A549 (cell line): ENCODE data around the gene CYFIP2. TPM values are rescaled to one million over a fixed set of nuclear protein-coding genes. Genes with fewer than 3 reads are reported as not detected.

ENCODE experiments used
- ATAC-seq, 2 experiments: fragments of 200-7000 bp in 1 of 2; fragments of >200 bp in 1 of 2; cut with Nextera tagmentation in 1 of 2; cut with Tn5 transposase in 1 of 2; 3 replicates each; pipeline versions ENCODE4 v1.8.0 to v1.9.1; 2018 to 2020; ENCODE audit warnings: mild to moderate bottlenecking in 1 of 2, moderate library complexity in 1 of 2
- CTCF ChIA-PET: fragments of 300-600 bp; sonication (Branson Sonifier 250); formaldehyde crosslinking; extraction: SDS; loops from one replicate; lab custom pipeline; 2021; ENCODE audit warnings: antibody characterized with exemption, inconsistent platforms; lab: Yijun Ruan, JAX
- POLR2A ChIA-PET: fragments of 350-600 bp; formaldehyde crosslinking; extraction: SDS; loops from one replicate; lab custom pipeline; 2021; ENCODE audit warnings: antibody characterized with exemption, inconsistent platforms; lab: Yijun Ruan, JAX
- DNase-seq, 2 experiments: peaks; one replicate each; pipeline versions ENCODE4 v3.0.0 to v3.0.0-alpha.2; 2011 to 2016; ENCODE audit warnings: low read depth in 1 of 2, low spot score in 1 of 2
- FAIRE-seq: peaks from 2 replicates; lab custom pipeline; 2011; peaks lifted over from hg19 to GRCh38; lab: Jason Lieb, UNC
- H3K27ac ChIP-seq, 2 experiments: fragments of >200 bp; sonication (Bioruptor Twin); formaldehyde crosslinking; 3 replicates each; pipeline ENCODE4 v1.5.1; 2016 to 2017
- H3K4me1 ChIP-seq: fragments of >200 bp; sonication (Bioruptor Twin); formaldehyde crosslinking; 3 replicates; pipeline ENCODE4 v1.6.1; 2016
- H3K4me2 ChIP-seq: fragments of >200 bp; sonication (Bioruptor Twin); formaldehyde crosslinking; 3 replicates; pipeline ENCODE4 v1.6.1; 2016
- H3K4me3 ChIP-seq: fragments of >200 bp; sonication (Bioruptor Twin); formaldehyde crosslinking; 3 replicates; pipeline ENCODE4 v1.5.1; 2016
- H3K9me3 ChIP-seq: fragments of >200 bp; sonication (Bioruptor Twin); formaldehyde crosslinking; 3 replicates; pipeline ENCODE4 v1.6.1; 2016
- CBX2 ChIP-seq: fragments of 200-600 bp; sonication (generic); IDR thresholded peaks from 2 replicates; pipeline ENCODE4 v1.6.1; 2016; ENCODE audit warnings: low read depth, mild to moderate bottlenecking, borderline replicate concordance
- CBX8 ChIP-seq: fragments of 200-600 bp; sonication (generic); IDR thresholded peaks from 2 replicates; pipeline ENCODE4 v1.6.1; 2016
- CEBPB ChIP-seq, 2 experiments: fragments of >200 bp in 1 of 2; sonication (Bioruptor Twin) in 1 of 2; formaldehyde crosslinking in 1 of 2; IDR thresholded peaks; 2 replicates each; pipeline ENCODE4 v1.6.1; 2012 to 2016
- CHD4 ChIP-seq: fragments of 200-600 bp; sonication (generic); IDR thresholded peaks from 2 replicates; pipeline ENCODE4 v1.6.1; 2016; ENCODE audit warnings: antibody characterized with exemption, mild to moderate bottlenecking, borderline replicate concordance
- EHF ChIP-seq: fragments of 250-450 bp; sonication (Bioruptor Pico); IDR thresholded peaks from 2 replicates; pipeline ENCODE4 v1.5.0; 2020; ENCODE audit warnings: mild to moderate bottlenecking
- ESRRA ChIP-seq: fragments of 150-350 bp; IDR thresholded peaks from 2 replicates; pipeline ENCODE4 v1.6.1; 2014; ENCODE audit warnings: mild to moderate bottlenecking, low read length, borderline replicate concordance
- FOSB ChIP-seq: fragments of 250-450 bp; sonication (Bioruptor Pico); IDR thresholded peaks from 2 replicates; pipeline ENCODE4 v1.5.0; 2020; ENCODE audit warnings: mild to moderate bottlenecking, moderate library complexity
- FOXS1 ChIP-seq: fragments of 250-450 bp; sonication (Bioruptor Pico); IDR thresholded peaks from 2 replicates; pipeline ENCODE4 v1.5.0; 2020; ENCODE audit warnings: mild to moderate bottlenecking, moderate library complexity
- HDAC2 ChIP-seq: fragments of 200-600 bp; sonication (generic); IDR thresholded peaks from 2 replicates; pipeline ENCODE4 v1.6.1; 2016
- HEYL ChIP-seq: fragments of 250-450 bp; sonication (Bioruptor Pico); IDR thresholded peaks from 2 replicates; pipeline ENCODE4 v1.8.0; 2021; ENCODE audit warnings: mild to moderate bottlenecking, moderate library complexity
- JUN ChIP-seq, 2 experiments: fragments of >200 bp; sonication (Bioruptor Twin); formaldehyde crosslinking; IDR thresholded peaks; 2 replicates in 1 of 2; 3 replicates in 1 of 2; pipeline ENCODE4 v1.6.1; 2016 to 2017
- JUNB ChIP-seq: fragments of >200 bp; sonication (Bioruptor Twin); formaldehyde crosslinking; IDR thresholded peaks from 2 replicates; pipeline ENCODE4 v1.6.1; 2016
- MAZ ChIP-seq: fragments of 150-350 bp; IDR thresholded peaks from 2 replicates; pipeline ENCODE4 v1.6.1; 2014; ENCODE audit warnings: antibody characterized with exemption, low read depth, low read length, borderline replicate concordance
- NPAS2 ChIP-seq: fragments of 250-450 bp; sonication (Bioruptor Pico); IDR thresholded peaks from 2 replicates; pipeline ENCODE4 v1.8.0; 2022; ENCODE audit warnings: mild to moderate bottlenecking, moderate library complexity, borderline replicate concordance
- PHF8 ChIP-seq: fragments of 200-600 bp; sonication (generic); IDR thresholded peaks from 2 replicates; pipeline ENCODE4 v1.6.1; 2016; ENCODE audit warnings: low read depth, mild to moderate bottlenecking, antibody characterized with exemption, moderate library complexity, borderline replicate concordance
- POLR2A ChIP-seq: IDR thresholded peaks from 2 replicates; pipeline ENCODE4 v1.6.1; 2012; ENCODE audit warnings: mild to moderate bottlenecking, low read length
- POLR2AphosphoS2 ChIP-seq: conservative IDR thresholded peaks from 2 replicates; pipeline ENCODE4 v1.6.1; 2012; ENCODE audit warnings: low read length, improper control_type of control experiment, inconsistent platforms
- RCOR1 ChIP-seq: fragments of 150-350 bp; IDR thresholded peaks from 2 replicates; pipeline ENCODE4 v1.6.1; 2014; ENCODE audit warnings: antibody characterized with exemption, low read length, low read depth
- RFX5 ChIP-seq: fragments of 450-650 bp; IDR thresholded peaks from 2 replicates; pipeline ENCODE4 v1.7.1; 2014; ENCODE audit warnings: antibody characterized with exemption, mild to moderate bottlenecking, moderate library complexity
- SMC3 ChIP-seq: fragments of >200 bp; sonication (Bioruptor Twin); formaldehyde crosslinking; IDR thresholded peaks from 3 replicates; pipeline ENCODE4 v1.6.1; 2018; ENCODE audit warnings: inconsistent platforms
- SREBF2 ChIP-seq: fragments of 450-650 bp; IDR thresholded peaks from 2 replicates; pipeline ENCODE4 v1.6.1; 2014; ENCODE audit warnings: mild to moderate bottlenecking, moderate library complexity
- TFCP2L1 ChIP-seq: fragments of 250-450 bp; sonication (Bioruptor Pico); IDR thresholded peaks from 2 replicates; pipeline ENCODE4 v1.5.0; 2021; ENCODE audit warnings: mild to moderate bottlenecking
- TP53 ChIP-seq: fragments of 250-450 bp; sonication (Bioruptor Pico); IDR thresholded peaks from 2 replicates; pipeline ENCODE4 v1.5.0; 2021; ENCODE audit warnings: mild to moderate bottlenecking, moderate library complexity
- ZFP36 ChIP-seq: fragments of 450-650 bp; IDR thresholded peaks from 2 replicates; pipeline ENCODE4 v1.6.1; 2014; ENCODE audit warnings: borderline replicate concordance; ENCODE audit not compliant: partially characterized antibody
- ZSCAN20 ChIP-seq: fragments of 250-450 bp; sonication (Bioruptor Pico); IDR thresholded peaks from 2 replicates; pipeline ENCODE4 v1.8.0; 2022; ENCODE audit warnings: mild to moderate bottlenecking, moderate library complexity
- WGBS: methylation state at CpG from one replicate; pipeline ENCODE4 v1.1.6; 2017; ENCODE audit errors: missing lambda C conversion rate; 5-methylcytosine and 5-hydroxymethylcytosine counted together
- polyA plus RNA-seq, 4 experiments: library from polyadenylated mRNA; depleted of rRNA in 3 of 4; stranded (reverse); fragments of >200 nt; fragmentation: RNase III in 1 of 4; extraction: RNeasy Plus Mini Kit Qiagen cat#74134 plus additional on column Dnase treatment in 1 of 4; gene quantifications; 2 replicates in 3 of 4; 3 replicates in 1 of 4; pipeline ENCODE4 v1.2.3, GENCODE V29; 2011 to 2017
- TF ChIP-seq, protein P1 (sequence below): fragments of >200 bp; sonication (Bioruptor Twin); formaldehyde crosslinking; IDR thresholded peaks from 3 replicates; pipeline ENCODE4 v1.5.1; 2016
- TF ChIP-seq, protein P2 (sequence below): fragments of 250-450 bp; sonication (Bioruptor Pico); IDR thresholded peaks from 2 replicates; pipeline ENCODE4 v1.5.0; 2021; ENCODE audit warnings: mild to moderate bottlenecking, moderate library complexity, borderline replicate concordance
- TF ChIP-seq, protein P3 (sequence below): fragments of 250-450 bp; sonication (Bioruptor Pico); IDR thresholded peaks from 2 replicates; pipeline ENCODE4 v1.5.0; 2020; ENCODE audit warnings: low read depth, mild to moderate bottlenecking, moderate library complexity
- TF ChIP-seq, protein P4 (sequence below): IDR thresholded peaks from 2 replicates; pipeline ENCODE4 v1.6.1; 2012
- TF ChIP-seq, protein P5 (sequence below): fragments of >200 bp; sonication (Bioruptor Twin); formaldehyde crosslinking; IDR thresholded peaks from 2 replicates; pipeline ENCODE4 v1.6.1; 2016

Gene CYFIP2
- polyA plus RNA-seq, 2 of the 4 experiments (the other 2 are of a cell fraction), result 9.0 to 18.6 TPM

DNA sequence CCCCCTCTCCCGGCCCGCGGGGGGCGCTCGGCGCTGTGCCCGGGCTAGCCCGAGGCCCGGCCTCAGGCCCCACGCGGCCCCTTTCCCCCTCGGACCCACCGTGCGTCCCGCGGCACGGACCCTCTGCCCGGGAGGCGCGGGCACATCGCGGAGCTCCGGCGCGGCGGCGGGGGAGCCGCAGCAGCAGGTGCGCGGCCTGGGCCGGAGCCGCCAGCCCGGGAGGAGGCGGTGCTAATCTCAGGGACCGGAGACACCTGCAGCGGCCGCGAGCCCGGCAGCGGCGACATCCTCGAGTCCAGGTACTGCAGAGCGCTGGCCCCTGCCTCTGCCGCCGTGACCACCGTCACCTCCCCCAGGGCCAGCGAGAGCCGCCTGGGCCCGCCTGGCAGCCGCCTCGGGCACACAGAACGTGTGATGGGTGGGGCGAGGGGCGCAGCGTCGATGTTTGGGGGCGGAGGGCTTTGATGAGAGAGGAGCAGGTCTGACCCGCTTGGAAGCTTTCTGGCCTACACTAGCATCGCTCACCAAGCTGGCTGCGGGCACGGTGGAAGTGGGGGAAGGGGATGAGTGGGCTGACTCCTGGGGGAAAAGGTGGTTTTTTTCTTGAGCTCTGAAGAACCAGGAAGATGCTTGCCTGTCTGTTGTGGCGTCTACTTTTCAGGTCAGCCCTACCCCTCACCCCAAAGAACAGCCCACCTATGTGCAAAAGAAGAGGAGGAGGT is 524 bp downstream of the CYFIP2 start:
- ChIA-PET CTCF (interaction anchor here (1.0 to 8.4 kb wide), 6 partner anchors 11 to 476 kb away, joined by 3 to 49 read pairs (median 6); partner anchors contain the start of gene LSM11), POLR2A (no interaction called here)
- H3K4me1 ChIP-seq, result peaks cover 25% of the 10 kb centered on the region
- no peaks in the 10 kb centered on the region for H3K9me3 ChIP-seq
- TF ChIP-seq HDAC2, result no peak
- TF ChIP-seq ESRRA, result no peak
- TF ChIP-seq FOSB (CRISPR knock-in tag), result no peak
- TF ChIP-seq CBX2, result no peak
- no peak for TF ChIP-seq CHD4
- TF ChIP-seq EHF (CRISPR knock-in tag), result no peak
- no peak for TF ChIP-seq RCOR1
- TF ChIP-seq PHF8, result peak; percentile 67; the same call in 1 of the 2 replicates
- TF ChIP-seq TP53, result no peak
- no peak for TF ChIP-seq CEBPB (IDR thresholded peaks at IDR 0.05)
- TF ChIP-seq FOXS1 (CRISPR knock-in tag), result no peak
- TF ChIP-seq JUNB, result no peak
- TF ChIP-seq, protein P1, sequence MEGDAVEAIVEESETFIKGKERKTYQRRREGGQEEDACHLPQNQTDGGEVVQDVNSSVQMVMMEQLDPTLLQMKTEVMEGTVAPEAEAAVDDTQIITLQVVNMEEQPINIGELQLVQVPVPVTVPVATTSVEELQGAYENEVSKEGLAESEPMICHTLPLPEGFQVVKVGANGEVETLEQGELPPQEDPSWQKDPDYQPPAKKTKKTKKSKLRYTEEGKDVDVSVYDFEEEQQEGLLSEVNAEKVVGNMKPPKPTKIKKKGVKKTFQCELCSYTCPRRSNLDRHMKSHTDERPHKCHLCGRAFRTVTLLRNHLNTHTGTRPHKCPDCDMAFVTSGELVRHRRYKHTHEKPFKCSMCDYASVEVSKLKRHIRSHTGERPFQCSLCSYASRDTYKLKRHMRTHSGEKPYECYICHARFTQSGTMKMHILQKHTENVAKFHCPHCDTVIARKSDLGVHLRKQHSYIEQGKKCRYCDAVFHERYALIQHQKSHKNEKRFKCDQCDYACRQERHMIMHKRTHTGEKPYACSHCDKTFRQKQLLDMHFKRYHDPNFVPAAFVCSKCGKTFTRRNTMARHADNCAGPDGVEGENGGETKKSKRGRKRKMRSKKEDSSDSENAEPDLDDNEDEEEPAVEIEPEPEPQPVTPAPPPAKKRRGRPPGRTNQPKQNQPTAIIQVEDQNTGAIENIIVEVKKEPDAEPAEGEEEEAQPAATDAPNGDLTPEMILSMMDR, result peak; percentile 52
- TF ChIP-seq NPAS2 (CRISPR knock-in tag), result no peak
- no peak for TF ChIP-seq MAZ
- TF ChIP-seq CBX8, result no peak
- no peak for TF ChIP-seq TFCP2L1 (CRISPR knock-in tag)
- peak; percentile 19; the same call in 2 of the 3 replicates for TF ChIP-seq SMC3
- no peak for TF ChIP-seq RFX5
- TF ChIP-seq JUN (IDR thresholded peaks at IDR 0.05), result no peak
- no peak for TF ChIP-seq ZSCAN20 (CRISPR knock-in tag)
- TF ChIP-seq, protein P2, sequence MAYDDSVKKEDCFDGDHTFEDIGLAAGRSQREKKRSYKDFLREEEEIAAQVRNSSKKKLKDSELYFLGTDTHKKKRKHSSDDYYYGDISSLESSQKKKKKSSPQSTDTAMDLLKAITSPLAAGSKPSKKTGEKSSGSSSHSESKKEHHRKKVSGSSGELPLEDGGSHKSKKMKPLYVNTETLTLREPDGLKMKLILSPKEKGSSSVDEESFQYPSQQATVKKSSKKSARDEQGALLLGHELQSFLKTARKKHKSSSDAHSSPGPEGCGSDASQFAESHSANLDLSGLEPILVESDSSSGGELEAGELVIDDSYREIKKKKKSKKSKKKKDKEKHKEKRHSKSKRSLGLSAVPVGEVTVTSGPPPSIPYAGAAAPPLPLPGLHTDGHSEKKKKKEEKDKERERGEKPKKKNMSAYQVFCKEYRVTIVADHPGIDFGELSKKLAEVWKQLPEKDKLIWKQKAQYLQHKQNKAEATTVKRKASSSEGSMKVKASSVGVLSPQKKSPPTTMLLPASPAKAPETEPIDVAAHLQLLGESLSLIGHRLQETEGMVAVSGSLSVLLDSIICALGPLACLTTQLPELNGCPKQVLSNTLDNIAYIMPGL (CRISPR knock-in tag), result no peak
- TF ChIP-seq, protein P3, sequence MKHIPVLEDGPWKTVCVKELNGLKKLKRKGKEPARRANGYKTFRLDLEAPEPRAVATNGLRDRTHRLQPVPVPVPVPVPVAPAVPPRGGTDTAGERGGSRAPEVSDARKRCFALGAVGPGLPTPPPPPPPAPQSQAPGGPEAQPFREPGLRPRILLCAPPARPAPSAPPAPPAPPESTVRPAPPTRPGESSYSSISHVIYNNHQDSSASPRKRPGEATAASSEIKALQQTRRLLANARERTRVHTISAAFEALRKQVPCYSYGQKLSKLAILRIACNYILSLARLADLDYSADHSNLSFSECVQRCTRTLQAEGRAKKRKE (CRISPR knock-in tag), result no peak
- no peak for TF ChIP-seq POLR2AphosphoS2
- TF ChIP-seq POLR2A, result no peak
- no peak for TF ChIP-seq HEYL (CRISPR knock-in tag)
- no peak for TF ChIP-seq ZFP36
- TF ChIP-seq, protein P4, sequence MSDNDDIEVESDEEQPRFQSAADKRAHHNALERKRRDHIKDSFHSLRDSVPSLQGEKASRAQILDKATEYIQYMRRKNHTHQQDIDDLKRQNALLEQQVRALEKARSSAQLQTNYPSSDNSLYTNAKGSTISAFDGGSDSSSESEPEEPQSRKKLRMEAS, result 0 out of 2 replicates have a peak, but pooled peaks have one; percentile 6
- TF ChIP-seq, protein P5, sequence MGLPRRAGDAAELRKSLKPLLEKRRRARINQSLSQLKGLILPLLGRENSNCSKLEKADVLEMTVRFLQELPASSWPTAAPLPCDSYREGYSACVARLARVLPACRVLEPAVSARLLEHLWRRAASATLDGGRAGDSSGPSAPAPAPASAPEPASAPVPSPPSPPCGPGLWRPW, result no peak
- TF ChIP-seq SREBF2, result no peak
- WGBS, result 16% methylated on average over 11 of the region's 62 CpGs
- peak overlapping the region; percentile 75 to 92 for H3K27ac ChIP-seq
- DNase-seq, result peak in 1 of 2 experiments; percentile 35
- H3K4me3 ChIP-seq, result peak overlapping the region; percentile 90
- ATAC-seq, result peak; percentile 71 to 74
- FAIRE-seq, result no peak
- H3K4me2 ChIP-seq, result peak overlapping the region; percentile 90
